Progenitor cell of endocrine pancreas (in vitro differentiated cells): ENCODE data around the gene ELP5. TPM values are rescaled to one million over a fixed set of nuclear protein-coding genes. Genes with fewer than 3 reads are reported as not detected.

Source experiments
- DNase-seq: peaks from one replicate; pipeline ENCODE4 v3.0.0; 2021; ENCODE audit warnings: low spot score; ENCODE audit not compliant: unreplicated experiment
- H3K27ac Mint-ChIP-seq: 2 replicates; pipeline ENCODE4 v1.8.0; 2021; ENCODE audit warnings: mild to moderate bottlenecking, moderate library complexity, mixed read lengths
- H3K27me3 Mint-ChIP-seq: 2 replicates; pipeline ENCODE4 v1.8.0; 2021; ENCODE audit warnings: mixed read lengths
- H3K36me3 Mint-ChIP-seq: 2 replicates; pipeline ENCODE4 v1.8.0; 2022; ENCODE audit warnings: mixed read lengths; ENCODE audit not compliant: insufficient read depth
- H3K4me1 Mint-ChIP-seq: 2 replicates; pipeline ENCODE4 v1.8.0; 2021; ENCODE audit warnings: low read depth, mixed read lengths
- H3K4me3 Mint-ChIP-seq: 2 replicates; pipeline ENCODE4 v1.8.0; 2021; ENCODE audit warnings: low read depth, mild to moderate bottlenecking, moderate library complexity, mixed read lengths
- H3K9me3 Mint-ChIP-seq: 2 replicates; pipeline ENCODE4 v1.8.0; 2021; ENCODE audit warnings: low read depth, mixed read lengths
- total RNA-seq: library from RNA; stranded (reverse); gene quantifications from 2 replicates; pipeline ENCODE4 v1.2.1, GENCODE V29; 2021
- TF ChIP-seq, protein P1 (sequence below): fragments of 200-600 bp; sonication (generic); IDR thresholded peaks from one replicate; pipeline ENCODE4 v1.5.0; 2021; ENCODE audit warnings: antibody characterized with exemption, mild to moderate bottlenecking; ENCODE audit not compliant: unreplicated experiment

The ELP5 gene
- total RNA-seq, 1 donor from 2014 or later: 45.0 TPM

DNA sequence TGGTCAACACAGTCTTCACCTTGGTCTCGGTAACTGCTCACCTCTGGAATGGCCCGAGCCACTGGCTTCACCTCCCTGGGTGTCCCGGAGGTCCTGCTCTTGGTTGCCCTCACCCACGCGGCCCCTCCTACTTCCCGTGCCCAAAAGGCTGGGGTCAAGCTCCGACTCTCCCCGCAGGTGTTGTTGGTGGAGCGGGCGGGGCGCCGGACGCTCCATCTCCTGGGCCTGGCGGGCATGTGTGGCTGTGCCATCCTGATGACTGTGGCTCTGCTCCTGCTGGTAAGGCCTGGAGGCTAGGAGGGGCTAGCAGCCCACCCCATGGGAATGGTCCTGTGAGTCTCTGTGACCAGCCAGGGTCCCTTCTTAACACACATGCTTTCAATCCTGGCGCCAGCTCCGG lies 32.9 kb downstream of the ELP5 start:
- Mint-ChIP-seq H3K4me1 (peaks cover 6% of the 10 kb centered on the region), H3K4me3 (no peak overlapping the region), H3K27ac (no peak overlapping the region), H3K9me3 (no peaks in the 10 kb centered on the region), H3K36me3 (no peaks in the 10 kb centered on the region), H3K27me3 (peaks cover 30% of the 10 kb centered on the region)
- TF ChIP-seq, protein P1, sequence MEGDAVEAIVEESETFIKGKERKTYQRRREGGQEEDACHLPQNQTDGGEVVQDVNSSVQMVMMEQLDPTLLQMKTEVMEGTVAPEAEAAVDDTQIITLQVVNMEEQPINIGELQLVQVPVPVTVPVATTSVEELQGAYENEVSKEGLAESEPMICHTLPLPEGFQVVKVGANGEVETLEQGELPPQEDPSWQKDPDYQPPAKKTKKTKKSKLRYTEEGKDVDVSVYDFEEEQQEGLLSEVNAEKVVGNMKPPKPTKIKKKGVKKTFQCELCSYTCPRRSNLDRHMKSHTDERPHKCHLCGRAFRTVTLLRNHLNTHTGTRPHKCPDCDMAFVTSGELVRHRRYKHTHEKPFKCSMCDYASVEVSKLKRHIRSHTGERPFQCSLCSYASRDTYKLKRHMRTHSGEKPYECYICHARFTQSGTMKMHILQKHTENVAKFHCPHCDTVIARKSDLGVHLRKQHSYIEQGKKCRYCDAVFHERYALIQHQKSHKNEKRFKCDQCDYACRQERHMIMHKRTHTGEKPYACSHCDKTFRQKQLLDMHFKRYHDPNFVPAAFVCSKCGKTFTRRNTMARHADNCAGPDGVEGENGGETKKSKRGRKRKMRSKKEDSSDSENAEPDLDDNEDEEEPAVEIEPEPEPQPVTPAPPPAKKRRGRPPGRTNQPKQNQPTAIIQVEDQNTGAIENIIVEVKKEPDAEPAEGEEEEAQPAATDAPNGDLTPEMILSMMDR: no peak
- DNase-seq: no peak

DNA sequence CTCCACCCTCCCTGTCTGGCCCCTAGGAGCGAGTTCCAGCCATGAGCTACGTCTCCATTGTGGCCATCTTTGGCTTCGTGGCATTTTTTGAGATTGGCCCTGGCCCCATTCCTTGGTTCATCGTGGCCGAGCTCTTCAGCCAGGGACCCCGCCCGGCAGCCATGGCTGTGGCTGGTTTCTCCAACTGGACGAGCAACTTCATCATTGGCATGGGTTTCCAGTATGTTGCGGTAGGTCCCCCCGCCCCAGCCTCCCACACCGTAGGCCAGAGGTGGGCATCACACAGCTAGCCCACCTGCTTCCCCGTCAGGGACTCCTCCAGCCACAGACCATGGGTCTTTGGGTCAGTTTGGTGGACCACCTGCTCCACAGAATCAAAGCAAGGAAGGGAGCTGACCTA lies 33.7 kb downstream of the ELP5 start:
- Mint-ChIP-seq H3K36me3 (no peaks in the 10 kb centered on the region), H3K27ac (no peak overlapping the region), H3K9me3 (no peaks in the 10 kb centered on the region), H3K27me3 (peaks cover 30% of the 10 kb centered on the region), H3K4me1 (peaks cover 2% of the 10 kb centered on the region), H3K4me3 (no peak overlapping the region)
- TF ChIP-seq, protein P1: no peak
- no peak for DNase-seq

DNA sequence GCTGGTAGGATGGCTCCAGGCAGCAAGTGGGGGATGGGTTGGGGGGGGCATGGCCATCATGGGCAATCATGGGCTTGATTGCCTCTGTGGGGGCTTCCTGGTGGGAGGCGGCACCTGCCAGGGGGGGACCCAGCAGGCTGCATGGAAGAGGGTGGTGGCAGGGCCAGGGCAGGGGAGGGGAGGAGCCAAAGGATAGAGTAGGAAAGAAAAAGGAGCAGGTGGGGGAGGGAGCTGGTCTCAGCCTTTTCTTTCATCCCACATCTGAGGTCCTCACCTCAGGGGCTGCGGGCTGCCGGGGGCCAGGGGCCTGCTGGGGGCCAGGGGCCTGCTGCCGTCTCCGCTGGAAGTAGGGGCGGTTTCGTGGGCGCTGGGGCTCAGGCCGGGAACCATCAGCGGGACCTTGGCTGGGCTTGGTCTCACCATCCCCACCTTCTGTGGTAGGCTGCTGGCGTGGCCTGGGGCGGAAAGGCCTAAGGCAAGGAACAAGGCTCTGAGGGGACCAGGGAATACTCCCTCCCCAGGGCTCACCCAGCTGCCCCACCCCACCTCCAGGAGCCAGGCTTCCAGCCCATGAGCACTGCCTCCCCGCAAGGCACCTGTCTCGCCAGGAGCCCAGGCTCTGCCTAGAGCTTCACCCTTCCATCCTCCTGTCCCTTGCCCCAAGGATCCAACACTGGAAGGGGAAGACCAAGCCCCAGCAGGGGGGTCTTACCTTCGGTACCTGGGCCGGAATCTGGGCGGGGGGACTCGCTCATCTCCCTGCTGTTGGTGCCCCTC lies 37.4 kb downstream of the ELP5 start:
- no peak overlapping the region for H3K4me3 Mint-ChIP-seq
- peaks cover 40% of the 10 kb centered on the region for H3K27me3 Mint-ChIP-seq
- no peaks in the 10 kb centered on the region for H3K9me3 Mint-ChIP-seq
- peaks cover 2% of the 10 kb centered on the region for H3K4me1 Mint-ChIP-seq
- H3K36me3 Mint-ChIP-seq: no peaks in the 10 kb centered on the region
- TF ChIP-seq, protein P1: no peak
- H3K27ac Mint-ChIP-seq: no peak overlapping the region
- no peak for DNase-seq

DNA sequence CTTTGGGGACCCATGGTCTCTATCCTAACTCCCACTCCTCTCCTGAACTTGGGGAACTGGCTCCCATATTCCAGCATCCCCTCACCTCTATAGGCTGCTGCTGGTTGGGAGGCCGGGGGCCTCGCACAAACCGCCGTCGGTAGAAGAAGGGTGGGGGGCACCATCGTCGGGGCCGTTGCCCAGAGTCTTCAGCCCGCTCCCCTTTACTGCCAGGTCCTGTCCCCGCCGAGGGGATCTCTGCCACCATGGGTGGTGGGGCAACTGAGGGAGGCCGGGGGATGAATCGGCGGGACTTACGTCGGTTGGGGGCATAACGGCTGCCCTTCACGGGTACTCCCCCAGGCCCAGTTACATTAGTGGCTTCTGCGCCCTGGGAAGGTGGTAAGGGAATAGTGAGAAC lies 38.2 kb downstream of the ELP5 start:
- Mint-ChIP-seq H3K27ac (no peak overlapping the region), H3K36me3 (no peaks in the 10 kb centered on the region), H3K4me3 (no peak overlapping the region), H3K4me1 (peaks cover 4% of the 10 kb centered on the region), H3K9me3 (no peaks in the 10 kb centered on the region), H3K27me3 (peaks cover 44% of the 10 kb centered on the region)
- DNase-seq: no peak
- TF ChIP-seq, protein P1: no peak

DNA sequence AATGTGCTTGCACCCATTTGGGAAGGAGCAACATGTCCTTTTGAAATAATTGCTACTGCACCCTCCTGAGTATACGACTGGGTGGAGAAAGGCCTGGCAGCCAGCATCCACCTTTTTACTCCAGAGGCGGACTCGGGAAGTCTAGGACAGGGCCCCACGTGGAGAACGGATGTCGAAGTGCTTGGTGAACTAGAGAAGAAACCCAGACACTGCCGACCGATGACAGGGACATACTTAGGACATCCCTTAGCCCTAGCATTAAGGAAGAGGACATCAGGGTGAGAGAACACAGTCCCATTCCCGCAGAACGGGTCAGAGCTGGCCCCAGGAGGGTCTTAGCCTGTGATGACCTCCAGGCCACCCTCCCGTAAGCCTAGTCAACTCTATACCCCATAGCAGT lies 38.7 kb downstream of the ELP5 start:
- no peak overlapping the region for H3K27ac Mint-ChIP-seq

More for the DNA sequence above, 38.7 kb downstream of the ELP5 start:
- no peak overlapping the region for H3K4me3 Mint-ChIP-seq
- no peaks in the 10 kb centered on the region for H3K36me3 Mint-ChIP-seq
- H3K4me1 Mint-ChIP-seq: peaks cover 7% of the 10 kb centered on the region
- TF ChIP-seq, protein P1: no peak
- DNase-seq: no peak
- H3K27me3 Mint-ChIP-seq: peaks cover 49% of the 10 kb centered on the region
- H3K9me3 Mint-ChIP-seq: no peaks in the 10 kb centered on the region
